ENCODE results near the gene NDUFA13.

NDUFA13 gene

DNA sequence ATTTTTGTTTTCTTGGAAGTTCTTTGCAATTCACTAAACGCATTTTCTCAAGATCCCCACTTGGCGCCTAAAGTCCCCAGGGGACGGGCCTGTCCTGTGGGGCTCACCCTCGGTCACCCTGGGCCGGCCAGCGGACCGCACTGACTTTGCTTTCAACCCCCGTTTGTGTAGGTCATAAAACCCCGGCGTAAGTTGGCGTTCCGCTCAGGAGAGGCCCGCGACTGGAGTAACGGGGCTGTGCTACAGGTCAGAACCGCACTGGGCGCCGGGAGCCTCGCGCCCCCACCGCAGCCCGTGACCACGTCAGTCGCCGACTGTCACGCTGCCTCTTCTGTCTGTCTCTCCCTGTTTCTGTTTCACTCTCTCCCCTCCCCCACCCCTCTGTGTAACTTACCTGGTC, 14.2 kb upstream of the NDUFA13 start (continued):
- TF ChIP-seq PRDM10 (tag by site-specific recombination; IDR thresholded peaks at IDR 0.05), result no peak
- TF ChIP-seq SCRT2 (tag by site-specific recombination; IDR thresholded peaks at IDR 0.05), result no peak
- no peak for TF ChIP-seq ZNF214 (tag by site-specific recombination; IDR thresholded peaks at IDR 0.05; ENCODE audit: borderline replicate concordance)
- TF ChIP-seq ZSCAN4 (tag by site-specific recombination; IDR thresholded peaks at IDR 0.05), result no peak
- no peak for TF ChIP-seq ZNF266 (tag by site-specific recombination; IDR thresholded peaks at IDR 0.05; ENCODE audit: low read depth)
- TF ChIP-seq, protein P1, sequence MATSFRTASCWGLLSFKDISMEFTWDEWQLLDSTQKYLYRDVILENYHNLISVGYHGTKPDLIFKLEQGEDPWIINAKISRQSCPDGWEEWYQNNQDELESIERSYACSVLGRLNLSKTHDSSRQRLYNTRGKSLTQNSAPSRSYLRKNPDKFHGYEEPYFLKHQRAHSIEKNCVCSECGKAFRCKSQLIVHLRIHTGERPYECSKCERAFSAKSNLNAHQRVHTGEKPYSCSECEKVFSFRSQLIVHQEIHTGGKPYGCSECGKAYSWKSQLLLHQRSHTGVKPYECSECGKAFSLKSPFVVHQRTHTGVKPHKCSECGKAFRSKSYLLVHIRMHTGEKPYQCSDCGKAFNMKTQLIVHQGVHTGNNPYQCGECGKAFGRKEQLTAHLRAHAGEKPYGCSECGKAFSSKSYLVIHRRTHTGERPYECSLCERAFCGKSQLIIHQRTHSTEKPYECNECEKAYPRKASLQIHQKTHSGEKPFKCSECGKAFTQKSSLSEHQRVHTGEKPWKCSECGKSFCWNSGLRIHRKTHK (tag by site-specific recombination; IDR thresholded peaks at IDR 0.05), result no peak
- TF ChIP-seq ZFP69B (tag by site-specific recombination; IDR thresholded peaks at IDR 0.05), result no peak
- TF ChIP-seq ATF2 (tag by site-specific recombination; IDR thresholded peaks at IDR 0.05; ENCODE audit: low read depth), result no peak
- no peak for TF ChIP-seq ZNF600 (tag by site-specific recombination; IDR thresholded peaks at IDR 0.05)
- TF ChIP-seq ZNF558 (tag by site-specific recombination; IDR thresholded peaks at IDR 0.05), result no peak

- H3K9me3 ChIP-seq (ENCODE audit: control insufficient read depth, insufficient read depth, low read depth, low read length), result no peaks in the 10 kb centered on the region
- peaks cover 4 to 96% of the 10 kb centered on the region in 2 experiments; a peak in 2 of 3 replicates for H3K36me3 ChIP-seq (ENCODE audit: control insufficient read depth in 2 of 2, insufficient read depth in 1 of 2, low read length in 2 of 2)
- ChIA-PET CTCF (no interaction called here), POLR2A (no interaction called here)
- H3K4me1 ChIP-seq (ENCODE audit: control insufficient read depth, insufficient read depth, low read length), result no peaks in the 10 kb centered on the region
- H3K4me3 ChIP-seq (ENCODE audit: low read depth, low read length), result no peak overlapping the region
- no peak overlapping the region for H3K27ac ChIP-seq (ENCODE audit: extremely low read depth, low read depth, low read length)
- no peak for TF ChIP-seq ZNF140 (tag by site-specific recombination; IDR thresholded peaks at IDR 0.05)
- TF ChIP-seq ZNF521 (tag by site-specific recombination; IDR thresholded peaks at IDR 0.05), result no peak
- TF ChIP-seq ZNF747 (tag by site-specific recombination; IDR thresholded peaks at IDR 0.05), result no peak
- no peak for TF ChIP-seq GLIS2 (tag by site-specific recombination; IDR thresholded peaks at IDR 0.05)
- no peak for TF ChIP-seq PRDM10 (tag by site-specific recombination; IDR thresholded peaks at IDR 0.05)
- no peak for TF ChIP-seq PRDM2 (tag by site-specific recombination; IDR thresholded peaks at IDR 0.05; ENCODE audit: borderline replicate concordance)
- no peak for TF ChIP-seq SP2 (tag by site-specific recombination; IDR thresholded peaks at IDR 0.05)
- no peak for TF ChIP-seq KLF9 (tag by site-specific recombination; IDR thresholded peaks at IDR 0.05; ENCODE audit: low read depth)
- no peak for TF ChIP-seq ZNF121 (tag by site-specific recombination; IDR thresholded peaks at IDR 0.05)
- no peak for TF ChIP-seq ZNF624 (tag by site-specific recombination; IDR thresholded peaks at IDR 0.05)
- TF ChIP-seq OSR2 (tag by site-specific recombination; IDR thresholded peaks at IDR 0.05), result no peak
Observed at GRCh38 chr19:19502281-19502680, 13.7 kb upstream of the NDUFA13 start.
